Fibroblast of mammary gland (primary cell): ENCODE measurements around the gene MSI2.

ENCODE experiments used
- DNase-seq: peaks from one replicate; pipeline ENCODE4 v3.0.0-alpha.2; 2010; ENCODE audit warnings: low read depth
- H3K4me3 ChIP-seq: 2 replicates; pipeline ENCODE4 v1.5.1; 2011; ENCODE audit warnings: low read depth, mild to moderate bottlenecking, low read length, moderate library complexity; ENCODE audit not compliant: control insufficient read depth
- CTCF ChIP-seq: conservative IDR thresholded peaks from 2 replicates; pipeline ENCODE4 v1.5.1; 2011; ENCODE audit warnings: low read depth, low read length, inconsistent platforms; ENCODE audit not compliant: control insufficient read depth, insufficient read depth

Gene MSI2

DNA sequence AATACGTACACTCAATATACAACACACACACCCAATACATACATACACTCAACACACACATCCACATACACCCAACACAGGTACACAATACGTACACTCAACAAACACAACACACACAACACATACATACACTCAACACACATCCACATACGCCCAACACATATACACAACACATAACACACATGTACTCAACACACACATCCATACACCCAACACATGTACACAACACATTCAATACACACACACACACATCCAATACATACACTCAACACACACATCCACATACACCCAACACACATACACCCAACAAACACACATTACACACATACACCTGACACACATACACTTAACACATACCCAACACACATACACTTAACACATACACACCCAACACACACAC is 392.9 kb downstream of the MSI2 start:
- no peak for DNase-seq
- no peak for TF ChIP-seq CTCF
- no peak overlapping the region for H3K4me3 ChIP-seq

DNA sequence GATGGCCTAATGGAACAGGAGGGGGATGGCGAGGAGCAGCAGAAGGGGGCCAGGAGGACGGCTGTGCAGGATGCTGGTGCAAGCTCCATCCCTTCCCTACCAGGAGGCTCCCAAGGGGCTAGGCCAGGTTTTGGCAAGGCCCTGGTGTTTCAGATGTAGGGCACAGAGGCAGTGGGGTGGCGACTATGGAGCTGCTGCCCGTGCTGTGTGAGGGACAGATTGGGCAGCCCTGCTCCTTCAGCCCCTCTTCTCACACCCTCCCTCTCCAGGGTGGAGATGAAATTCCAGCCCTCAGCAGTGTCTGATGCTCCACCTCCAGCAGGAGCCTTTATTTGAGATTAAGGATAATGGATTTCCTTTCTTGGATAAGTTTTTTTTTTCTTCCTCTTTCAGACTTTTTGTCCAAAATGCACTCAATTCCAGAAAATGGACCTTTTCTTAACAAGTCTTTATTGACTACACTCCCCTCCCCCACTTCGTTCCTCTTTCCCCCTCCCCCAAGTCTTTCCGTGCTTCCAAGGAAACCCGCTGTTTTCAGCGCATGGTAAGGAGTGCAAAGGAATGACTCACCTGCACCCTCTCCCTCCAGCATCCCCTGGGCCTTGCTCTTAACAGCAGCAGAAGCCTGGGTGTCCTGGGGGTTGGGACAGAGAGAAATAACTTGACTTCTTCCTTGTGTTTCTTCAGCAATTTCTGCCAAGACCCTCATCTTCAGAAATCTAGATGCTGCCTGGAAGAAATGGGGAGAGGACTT is 393.6 kb downstream of the MSI2 start:
- TF ChIP-seq CTCF: no peak
- no peak overlapping the region for H3K4me3 ChIP-seq
- no peak for DNase-seq

DNA sequence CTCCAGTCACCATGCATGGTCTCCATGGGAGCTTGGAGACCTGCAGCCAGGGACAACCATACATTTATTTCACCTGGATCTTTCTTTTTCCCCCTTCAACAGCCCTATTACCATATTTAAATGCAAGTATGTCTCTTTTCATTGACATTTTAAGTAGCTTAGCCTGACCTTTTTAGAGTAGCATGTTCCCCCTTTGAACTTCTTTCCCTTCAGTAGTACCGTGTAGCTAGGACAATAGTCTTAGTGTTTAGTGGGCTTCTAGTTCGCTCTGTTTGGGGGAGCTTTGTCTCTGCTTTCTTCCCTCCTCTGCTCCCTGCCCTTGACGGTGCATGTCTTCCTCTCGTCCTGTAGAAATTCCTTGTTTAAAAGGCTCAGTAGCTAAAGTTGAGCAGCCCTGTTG is 394.2 kb downstream of the MSI2 start:
- no peak overlapping the region for H3K4me3 ChIP-seq
- TF ChIP-seq CTCF: no peak

DNA sequence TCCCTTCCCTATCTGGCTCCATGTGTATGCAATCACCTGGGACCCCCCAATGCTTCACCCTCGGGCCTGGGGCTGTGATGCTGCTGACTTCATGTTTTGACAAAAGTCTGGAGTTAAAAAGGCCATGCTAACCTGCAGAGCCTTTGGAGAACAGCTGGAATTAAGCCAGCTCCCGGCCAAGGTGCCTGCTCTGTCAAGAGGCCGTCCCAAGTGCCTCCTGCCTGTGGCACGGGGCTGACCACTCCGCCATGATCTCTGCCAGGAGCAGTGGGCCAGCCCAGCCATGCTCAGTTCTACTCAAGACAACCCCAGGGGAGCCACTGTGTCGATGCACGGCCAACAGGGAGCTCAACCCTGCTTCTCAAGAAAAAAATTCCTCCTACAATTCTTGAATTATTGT is 395.1 kb downstream of the MSI2 start:
- no peak for TF ChIP-seq CTCF
- H3K4me3 ChIP-seq: no peak overlapping the region
- DNase-seq: no peak

More for the DNA sequence above, 394.2 kb downstream of the MSI2 start:
- no peak for DNase-seq

DNA sequence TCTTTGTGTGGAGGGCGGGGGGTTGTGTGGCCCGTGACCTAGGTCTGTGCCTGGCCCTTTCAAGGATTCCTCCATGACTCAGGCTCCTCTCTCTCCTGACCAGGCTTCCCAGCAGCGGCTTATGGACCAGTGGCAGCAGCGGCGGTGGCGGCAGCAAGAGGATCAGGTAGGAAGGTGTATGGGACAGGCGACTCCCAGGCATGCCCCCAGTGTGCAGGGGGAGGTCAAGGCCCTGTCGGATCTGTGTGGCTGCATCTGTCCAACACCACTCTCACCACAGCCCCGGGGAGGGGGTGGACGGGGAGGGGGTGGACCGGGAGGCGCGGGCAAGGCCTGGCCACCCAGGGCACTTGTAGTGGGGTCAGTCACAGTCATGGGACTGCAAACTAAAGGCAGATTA is 395.7 kb downstream of the MSI2 start:
- TF ChIP-seq CTCF: no peak
- no peak overlapping the region for H3K4me3 ChIP-seq
- no peak for DNase-seq

- no peak for DNase-seq
- no peak overlapping the region for H3K4me3 ChIP-seq
- no peak for TF ChIP-seq CTCF
Measured at GRCh38 chr17:57652811-57653210, 396.5 kb downstream of the MSI2 start.

- H3K4me3 ChIP-seq: no peak overlapping the region
- TF ChIP-seq CTCF: no peak
- DNase-seq: no peak
Measured at GRCh38 chr17:57653279-57653678, 397.0 kb downstream of the MSI2 start.
